Kidney (tissue), 14 donors: ENCODE results near the gene TTLL7. TPM values are rescaled to one million over a fixed set of nuclear protein-coding genes. Genes with fewer than 3 reads are reported as not detected.

Experiments
- DNase-seq, 5 donors: peaks; one replicate each; pipeline ENCODE4 v3.0.0-alpha.2; 2013 to 2020
- FAIRE-seq: peaks from 2 replicates; lab custom pipeline; 2012; peaks lifted over from hg19 to GRCh38; lab: Jason Lieb, UNC
- H3K27ac ChIP-seq, 2 donors: one replicate each; pipeline ENCODE4 v1.7.0; 2013; ENCODE audit warnings: low read depth in 2 of 2, low read length in 2 of 2, inconsistent platforms in 1 of 2
- H3K27me3 ChIP-seq: one replicate; pipeline ENCODE4 v1.7.1; 2013; ENCODE audit warnings: low read length, inconsistent platforms; ENCODE audit not compliant: control insufficient read depth, insufficient read depth
- H3K36me3 ChIP-seq, 3 donors: one replicate each; pipeline versions ENCODE4 v1.7.0 to v1.7.1; 2013; ENCODE audit warnings: low read length in 3 of 3, control low read depth in 1 of 3, inconsistent platforms in 1 of 3; ENCODE audit not compliant: insufficient read depth in 3 of 3, control insufficient read depth in 2 of 3
- H3K4me1 ChIP-seq, 3 donors: one replicate each; pipeline versions ENCODE4 v1.7.0 to v1.7.1; 2013; ENCODE audit warnings: low read length in 3 of 3, inconsistent platforms in 1 of 3, low read depth in 1 of 3; ENCODE audit not compliant: control insufficient read depth in 2 of 3, insufficient read depth in 2 of 3
- H3K4me3 ChIP-seq, 3 donors: one replicate each; pipeline versions ENCODE4 v1.7.0 to v1.8.1; 2013; ENCODE audit warnings: low read length in 3 of 3, control low read depth in 1 of 3, inconsistent platforms in 1 of 3
- H3K9ac ChIP-seq, 3 donors: one replicate each; pipeline versions ENCODE4 v1.7.0 to v1.7.1; 2013; ENCODE audit warnings: low read length in 3 of 3, control low read depth in 1 of 3, inconsistent platforms in 1 of 3
- H3K9me3 ChIP-seq, 3 donors: one replicate each; pipeline versions ENCODE4 v1.7.0 to v1.7.1; 2013; ENCODE audit warnings: low read length in 3 of 3, control low read depth in 1 of 3, inconsistent platforms in 1 of 3; ENCODE audit not compliant: control insufficient read depth in 2 of 3, insufficient read depth in 1 of 3
- intact Hi-C: fragments of 100-400 bp; cut with DNase I; formaldehyde crosslinking; loops from one replicate; pipeline ENCODE4 v1.11.1; 2022
- polyA plus RNA-seq: library from polyadenylated mRNA; stranded (reverse); fragments of 350-450 nt; fragmentation: Illumina TruSeq; extraction: RNeasy Lipid Tissue Mini Kit (QIAGEN cat#74804); gene quantifications from one replicate; pipeline ENCODE4 v1.2.3, GENCODE V29; 2014; ENCODE audit warnings: low read depth, low replicate concordance; ENCODE audit not compliant: insufficient read depth
- total RNA-seq: library from RNA; stranded (reverse); fragmentation: NEBNext Ultra II Directional; extraction: Animal tissue kit (Norgen Biotek cat#: 25700); gene quantifications from one replicate; pipeline ENCODE4 v1.2.1, GENCODE V29; 2021
- TF ChIP-seq, protein P1 (sequence below): IDR thresholded peaks from 3 replicates; pipeline ENCODE4 v1.5.1; 2012; ENCODE audit warnings: mild to moderate bottlenecking, moderate library complexity, borderline replicate concordance; ENCODE audit not compliant: insufficient read depth; ENCODE audit errors: extremely low read depth
- donor health status: control.
- donor health status: control.
- donor health status: control.
- donor health status: control.
- donor health status: control.
- donor health status: DM: yes; HTN: yes; CAD: no.
- donor health status: Normal renal cell carcinoma (clear cell type).

TTLL7 gene
- total and polyA plus RNA-seq, 2 donors from 2014 or later, result 2.3 to 7.0 TPM

DNA sequence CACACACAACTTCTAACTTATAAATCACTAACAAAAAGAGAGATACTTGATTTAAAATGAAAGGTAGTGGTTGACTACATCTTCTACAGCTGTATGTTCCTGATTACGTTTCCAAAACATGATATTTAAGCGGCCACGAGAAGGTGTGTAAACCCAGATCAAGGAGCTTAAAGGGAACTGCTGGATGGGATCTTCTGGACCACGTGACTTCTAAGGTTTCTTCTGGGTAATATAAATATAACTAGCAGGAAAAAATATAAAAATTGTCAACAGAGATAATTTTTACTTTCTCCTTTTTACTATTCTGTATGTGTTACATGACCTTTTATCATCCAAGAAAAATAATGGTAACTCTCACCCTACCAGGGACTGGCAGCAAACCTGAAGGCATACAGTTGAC, 66.2 kb downstream of the TTLL7 start:
- no peak for FAIRE-seq
- DNase-seq, result no peak
- TF ChIP-seq, protein P1, sequence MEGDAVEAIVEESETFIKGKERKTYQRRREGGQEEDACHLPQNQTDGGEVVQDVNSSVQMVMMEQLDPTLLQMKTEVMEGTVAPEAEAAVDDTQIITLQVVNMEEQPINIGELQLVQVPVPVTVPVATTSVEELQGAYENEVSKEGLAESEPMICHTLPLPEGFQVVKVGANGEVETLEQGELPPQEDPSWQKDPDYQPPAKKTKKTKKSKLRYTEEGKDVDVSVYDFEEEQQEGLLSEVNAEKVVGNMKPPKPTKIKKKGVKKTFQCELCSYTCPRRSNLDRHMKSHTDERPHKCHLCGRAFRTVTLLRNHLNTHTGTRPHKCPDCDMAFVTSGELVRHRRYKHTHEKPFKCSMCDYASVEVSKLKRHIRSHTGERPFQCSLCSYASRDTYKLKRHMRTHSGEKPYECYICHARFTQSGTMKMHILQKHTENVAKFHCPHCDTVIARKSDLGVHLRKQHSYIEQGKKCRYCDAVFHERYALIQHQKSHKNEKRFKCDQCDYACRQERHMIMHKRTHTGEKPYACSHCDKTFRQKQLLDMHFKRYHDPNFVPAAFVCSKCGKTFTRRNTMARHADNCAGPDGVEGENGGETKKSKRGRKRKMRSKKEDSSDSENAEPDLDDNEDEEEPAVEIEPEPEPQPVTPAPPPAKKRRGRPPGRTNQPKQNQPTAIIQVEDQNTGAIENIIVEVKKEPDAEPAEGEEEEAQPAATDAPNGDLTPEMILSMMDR, result no peak
- no peaks in the 10 kb centered on the region for H3K9me3 ChIP-seq
- H3K4me3 ChIP-seq, result no peak overlapping the region
- no peaks in the 10 kb centered on the region for H3K27me3 ChIP-seq
- H3K4me1 ChIP-seq, result no peaks in the 10 kb centered on the region
- no peak overlapping the region for H3K27ac ChIP-seq
- H3K9ac ChIP-seq, result no peak overlapping the region
- intact Hi-C loops, result no loop called here
- no peaks in the 10 kb centered on the region for H3K36me3 ChIP-seq

DNA sequence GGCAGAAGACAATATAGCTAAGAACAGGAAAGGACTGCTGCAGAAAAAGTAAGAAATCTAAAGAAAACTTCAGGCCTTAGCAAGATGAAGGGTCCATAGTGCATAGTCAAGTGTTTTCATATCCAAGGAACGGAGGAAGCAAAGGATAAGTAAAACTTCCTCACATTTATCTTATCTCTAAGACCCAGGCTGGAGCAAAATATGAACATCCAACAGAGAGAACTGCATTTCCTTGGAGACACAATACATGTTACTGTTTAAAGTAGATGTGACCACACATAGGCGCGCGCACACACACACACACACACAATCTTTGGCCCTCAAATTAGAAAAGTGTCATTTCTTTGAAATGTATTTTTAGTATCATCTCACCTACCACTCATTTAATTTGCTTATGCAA, 66.7 kb downstream of the TTLL7 start:
- no peak overlapping the region for H3K4me3 ChIP-seq
- no peaks in the 10 kb centered on the region for H3K27me3 ChIP-seq
- intact Hi-C loops, result no loop called here
- H3K27ac ChIP-seq, result no peak overlapping the region
- no peaks in the 10 kb centered on the region for H3K4me1 ChIP-seq
- H3K9ac ChIP-seq, result no peak overlapping the region
- no peaks in the 10 kb centered on the region for H3K36me3 ChIP-seq
- no peak for DNase-seq
- TF ChIP-seq, protein P1, result no peak
- no peak for FAIRE-seq
- no peaks in the 10 kb centered on the region for H3K9me3 ChIP-seq

DNA sequence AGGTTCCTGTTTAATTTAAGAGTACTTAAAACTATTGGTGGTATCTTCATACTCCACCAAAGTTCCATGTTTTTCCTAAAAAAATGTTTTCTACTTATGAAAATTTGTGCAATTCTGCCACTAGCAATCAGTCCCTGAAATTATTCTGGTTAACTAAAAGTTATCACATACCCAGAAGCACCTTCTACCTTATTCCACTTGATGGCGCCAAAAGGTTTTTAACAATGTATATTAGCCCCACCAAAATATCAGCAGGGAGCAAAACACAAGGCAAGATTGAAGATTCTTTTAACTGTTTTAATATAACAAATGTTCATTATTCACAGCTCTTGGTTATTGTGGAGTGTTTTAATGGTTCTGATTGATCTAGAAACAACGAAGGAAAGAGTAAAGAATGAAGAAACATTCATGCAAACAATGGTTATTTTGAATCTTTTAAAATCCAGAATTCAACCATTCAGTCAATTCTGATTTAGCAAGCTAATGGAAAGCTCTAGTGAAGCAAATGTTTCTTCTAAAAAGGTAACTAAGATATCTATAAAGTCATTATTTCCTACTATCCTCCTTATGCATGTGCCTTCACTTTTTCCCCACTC, 67.2 kb downstream of the TTLL7 start:
- intact Hi-C loops, result no loop called here
- Histone ChIP-seq H3K27ac (no peak overlapping the region), H3K9ac (no peak overlapping the region), H3K36me3 (no peaks in the 10 kb centered on the region), H3K4me1 (no peaks in the 10 kb centered on the region), H3K9me3 (no peaks in the 10 kb centered on the region), H3K4me3 (no peak overlapping the region), H3K27me3 (no peaks in the 10 kb centered on the region)
- TF ChIP-seq, protein P1, result peak; percentile 66
- peak; percentile 95 for FAIRE-seq
- peak in 2 of 5 donors; percentile 64 to 79 for DNase-seq

DNA sequence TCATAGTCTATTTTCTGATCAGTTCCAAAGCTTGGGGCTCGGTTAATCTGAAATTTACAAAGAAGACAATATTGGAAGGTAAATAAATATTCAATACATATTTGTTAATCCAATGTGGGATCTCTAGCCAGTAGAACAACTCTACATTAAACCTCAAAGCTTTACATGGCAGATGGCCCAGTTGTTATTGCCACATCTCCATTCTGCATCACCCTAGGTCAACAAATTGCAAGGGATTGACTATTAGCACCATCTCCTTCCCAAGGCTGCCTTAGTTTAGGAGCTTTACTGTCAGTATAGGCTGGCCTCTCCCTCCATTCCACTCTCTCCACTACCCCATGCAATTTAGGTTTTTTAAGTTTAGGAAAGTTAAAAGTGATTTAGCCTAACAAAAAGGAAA, 69.7 kb downstream of the TTLL7 start:
- Histone ChIP-seq H3K27ac (no peak overlapping the region), H3K9me3 (no peaks in the 10 kb centered on the region), H3K4me1 (no peaks in the 10 kb centered on the region), H3K9ac (no peak overlapping the region), H3K27me3 (no peaks in the 10 kb centered on the region), H3K4me3 (no peak overlapping the region), H3K36me3 (no peaks in the 10 kb centered on the region)
- TF ChIP-seq, protein P1, result no peak
- intact Hi-C loops, result no loop called here
- DNase-seq (no peak), FAIRE-seq (no peak)
